ENCODE data around the gene CELF3.
A peak's percentile ranks its signal among the peaks of the same experiment; 100 is the strongest.

CELF3 gene

DNA sequence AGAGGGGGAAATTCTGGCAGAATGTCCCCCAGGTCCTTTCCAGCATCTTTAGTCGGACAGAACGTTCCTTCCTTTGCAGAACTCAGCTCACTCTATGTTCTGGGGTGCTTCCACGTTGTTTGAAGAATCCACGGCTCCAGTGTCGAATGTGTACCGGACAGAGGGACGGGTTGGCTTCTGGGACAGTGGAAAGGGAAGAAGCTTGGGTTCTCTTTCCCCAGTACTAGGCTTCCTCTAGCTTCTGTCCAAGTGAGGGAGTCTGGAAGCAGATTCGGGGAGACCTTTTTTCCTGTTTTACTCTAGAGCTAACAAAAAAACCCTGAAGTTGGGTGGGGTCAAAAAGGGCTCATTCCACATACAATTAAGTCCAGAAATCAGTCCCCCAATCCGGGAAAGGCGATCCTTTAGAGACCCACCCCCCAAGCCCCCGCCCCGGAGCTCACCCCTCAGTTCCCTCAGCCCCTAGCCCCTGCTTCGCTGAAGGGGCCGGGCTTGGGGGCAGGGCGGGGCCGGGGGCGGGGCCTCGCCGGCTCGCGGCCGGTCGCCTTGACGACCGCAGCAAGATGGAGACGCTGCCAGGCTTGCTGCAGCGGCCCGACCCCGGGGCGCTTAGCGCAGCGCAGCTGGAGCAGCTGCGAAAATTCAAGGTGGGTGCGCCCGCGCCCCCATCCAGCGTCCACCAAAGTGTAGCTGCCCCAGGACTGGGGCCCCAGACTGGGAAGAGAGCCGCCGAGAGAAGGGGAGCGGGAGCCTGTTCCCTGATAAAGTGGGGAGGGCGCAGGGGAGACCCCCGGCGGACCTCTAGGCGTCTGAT is 4.6 kb upstream of the CELF3 start, which contains the start of gene RIIAD1:
Gene RIIAD1, plus strand, starts transcription at position 549 of the 814 bp plus-strand sequence. Its CDS starts 15 bp downstream, at position 564.
- DNase-seq (ENCODE audit: extremely low spot score): peak; percentile 84
- ChIA-PET POLR2A (interaction anchor here (1.1 to 1.2 kb wide), 2 partner anchors 42 to 180 kb away, joined by 3 to 4 read pairs; partner anchors contain the start of gene MRPL9), CTCF (no interaction called here)
- no peak for TF ChIP-seq ARNT (IDR thresholded peaks at IDR 0.05)
- no peak for TF ChIP-seq LEF1 (IDR thresholded peaks at IDR 0.05; ENCODE audit: borderline replicate concordance)
- TF ChIP-seq FOXA1 (IDR thresholded peaks at IDR 0.05): no peak
- no peak for TF ChIP-seq FOXM1 (IDR thresholded peaks at IDR 0.05; ENCODE audit: borderline replicate concordance)
- TF ChIP-seq L3MBTL2 (conservative IDR thresholded peaks at IDR 0.05): no peak
- no peak for TF ChIP-seq CTBP1 (IDR thresholded peaks at IDR 0.05; ENCODE audit: borderline replicate concordance)
- no peak for TF ChIP-seq FOXK2 (IDR thresholded peaks at IDR 0.05)
- TF ChIP-seq ZNF384 (IDR thresholded peaks at IDR 0.05): no peak
- TF ChIP-seq ELF4 (IDR thresholded peaks at IDR 0.05): no peak
- no peak for TF ChIP-seq SUZ12 (IDR thresholded peaks at IDR 0.05)
- TF ChIP-seq, protein P1, sequence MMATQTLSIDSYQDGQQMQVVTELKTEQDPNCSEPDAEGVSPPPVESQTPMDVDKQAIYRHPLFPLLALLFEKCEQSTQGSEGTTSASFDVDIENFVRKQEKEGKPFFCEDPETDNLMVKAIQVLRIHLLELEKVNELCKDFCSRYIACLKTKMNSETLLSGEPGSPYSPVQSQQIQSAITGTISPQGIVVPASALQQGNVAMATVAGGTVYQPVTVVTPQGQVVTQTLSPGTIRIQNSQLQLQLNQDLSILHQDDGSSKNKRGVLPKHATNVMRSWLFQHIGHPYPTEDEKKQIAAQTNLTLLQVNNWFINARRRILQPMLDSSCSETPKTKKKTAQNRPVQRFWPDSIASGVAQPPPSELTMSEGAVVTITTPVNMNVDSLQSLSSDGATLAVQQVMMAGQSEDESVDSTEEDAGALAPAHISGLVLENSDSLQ (IDR thresholded peaks at IDR 0.05): no peak
- no peak for TF ChIP-seq NFRKB (IDR thresholded peaks at IDR 0.05)
- TF ChIP-seq HDGF (IDR thresholded peaks at IDR 0.05; ENCODE audit: borderline replicate concordance): no peak
- no peak for TF ChIP-seq BHLHE40 (IDR thresholded peaks at IDR 0.05; ENCODE audit: borderline replicate concordance)
- no peak for TF ChIP-seq TARDBP (IDR thresholded peaks at IDR 0.05)
- TF ChIP-seq SP1 (IDR thresholded peaks at IDR 0.05): no peak

DNA sequence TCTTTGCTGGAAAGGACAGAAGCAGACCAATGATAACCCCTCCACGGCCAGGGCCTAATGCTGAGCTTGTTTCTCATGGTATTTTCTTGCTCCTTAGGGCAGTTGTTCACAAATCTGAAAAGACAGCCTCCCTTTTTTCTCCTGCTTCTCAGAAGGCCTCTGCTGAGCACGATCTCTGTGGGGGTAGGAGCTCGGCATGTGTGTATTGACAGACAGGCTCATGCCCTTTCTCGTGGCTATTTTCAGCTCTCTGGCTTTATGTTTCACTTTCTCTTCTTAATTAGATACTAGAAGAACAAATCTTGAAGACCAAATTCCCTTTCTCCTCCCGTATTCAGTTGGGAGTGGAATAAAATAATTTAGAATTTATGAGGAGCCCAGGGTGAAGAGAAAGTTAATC is 4.0 kb upstream of the CELF3 start:
- ChIA-PET CTCF (no interaction called here), POLR2A (interaction anchor here (1.1 to 1.2 kb wide), 2 partner anchors 42 to 179 kb away, joined by 3 to 4 read pairs; partner anchors contain the start of gene MRPL9)
- TF ChIP-seq NFRKB (IDR thresholded peaks at IDR 0.05): no peak
- TF ChIP-seq L3MBTL2 (conservative IDR thresholded peaks at IDR 0.05): no peak
- TF ChIP-seq SUZ12 (IDR thresholded peaks at IDR 0.05): no peak
- no peak for TF ChIP-seq CTBP1 (IDR thresholded peaks at IDR 0.05; ENCODE audit: borderline replicate concordance)
- no peak for TF ChIP-seq ELF4 (IDR thresholded peaks at IDR 0.05)
- TF ChIP-seq SP1 (IDR thresholded peaks at IDR 0.05): no peak
- TF ChIP-seq FOXA1 (IDR thresholded peaks at IDR 0.05): no peak
- no peak for TF ChIP-seq BHLHE40 (IDR thresholded peaks at IDR 0.05; ENCODE audit: borderline replicate concordance)
- no peak for TF ChIP-seq LEF1 (IDR thresholded peaks at IDR 0.05; ENCODE audit: borderline replicate concordance)
- TF ChIP-seq TARDBP (IDR thresholded peaks at IDR 0.05): no peak
- no peak for TF ChIP-seq ZNF384 (IDR thresholded peaks at IDR 0.05)
- no peak for TF ChIP-seq FOXK2 (IDR thresholded peaks at IDR 0.05)
- TF ChIP-seq, protein P1 (IDR thresholded peaks at IDR 0.05): no peak
- no peak for TF ChIP-seq FOXM1 (IDR thresholded peaks at IDR 0.05; ENCODE audit: borderline replicate concordance)
- TF ChIP-seq ARNT (IDR thresholded peaks at IDR 0.05): no peak
- no peak for TF ChIP-seq HDGF (IDR thresholded peaks at IDR 0.05; ENCODE audit: borderline replicate concordance)
- DNase-seq (ENCODE audit: extremely low spot score): no peak

DNA sequence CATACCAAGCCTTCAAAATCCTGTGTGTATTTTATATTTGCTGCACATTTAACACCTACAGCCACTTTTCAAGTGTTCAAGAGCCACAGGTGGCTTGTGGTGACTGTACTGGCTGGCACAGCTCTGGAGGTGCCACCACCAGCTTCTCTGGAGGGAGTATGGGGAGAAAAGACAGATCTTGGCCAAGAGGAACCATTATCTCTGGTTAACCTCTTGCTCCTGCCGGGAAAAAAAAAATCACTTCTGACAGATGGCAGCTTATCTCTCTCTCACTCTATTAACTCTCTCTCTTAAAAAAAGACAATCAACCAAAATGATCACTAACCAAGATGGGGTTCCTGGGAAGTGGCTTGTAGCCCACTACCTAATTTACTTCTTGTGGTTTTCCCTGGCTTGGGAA is 3.5 kb upstream of the CELF3 start:
- no peak for DNase-seq (ENCODE audit: extremely low spot score)

DNA sequence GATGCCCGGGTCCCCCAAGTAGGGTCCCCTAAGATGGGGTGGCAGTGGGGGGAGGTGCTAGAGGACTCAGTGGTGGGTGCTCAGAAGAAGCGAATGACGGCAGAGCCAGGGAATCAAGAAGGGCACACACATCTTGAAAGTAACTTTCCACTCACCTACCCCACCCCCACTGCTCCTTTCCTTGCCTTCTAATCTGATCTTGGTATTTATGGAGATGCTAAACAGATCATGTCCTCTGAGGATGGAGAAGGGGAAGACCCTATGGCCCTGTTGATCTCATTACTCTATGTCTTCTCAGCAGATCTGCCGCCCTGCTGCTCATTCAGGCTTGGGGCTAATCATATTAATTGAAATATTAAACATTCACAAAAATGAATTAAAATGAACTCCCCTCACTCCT is 2.1 kb upstream of the CELF3 start:
- ChIA-PET CTCF (no interaction called here), POLR2A (no interaction called here)
- DNase-seq (ENCODE audit: extremely low spot score): no peak
- TF ChIP-seq BHLHE40 (IDR thresholded peaks at IDR 0.05; ENCODE audit: borderline replicate concordance): no peak
- TF ChIP-seq ZNF384 (IDR thresholded peaks at IDR 0.05): no peak
- TF ChIP-seq ELF4 (IDR thresholded peaks at IDR 0.05): no peak
- no peak for TF ChIP-seq CTBP1 (IDR thresholded peaks at IDR 0.05; ENCODE audit: borderline replicate concordance)
- no peak for TF ChIP-seq FOXK2 (IDR thresholded peaks at IDR 0.05)
- TF ChIP-seq TARDBP (IDR thresholded peaks at IDR 0.05): no peak
- no peak for TF ChIP-seq L3MBTL2 (conservative IDR thresholded peaks at IDR 0.05)
- TF ChIP-seq ARNT (IDR thresholded peaks at IDR 0.05): no peak
- no peak for TF ChIP-seq FOXM1 (IDR thresholded peaks at IDR 0.05; ENCODE audit: borderline replicate concordance)
- no peak for TF ChIP-seq NFRKB (IDR thresholded peaks at IDR 0.05)
- no peak for TF ChIP-seq LEF1 (IDR thresholded peaks at IDR 0.05; ENCODE audit: borderline replicate concordance)
- TF ChIP-seq FOXA1 (IDR thresholded peaks at IDR 0.05): no peak
- TF ChIP-seq HDGF (IDR thresholded peaks at IDR 0.05; ENCODE audit: borderline replicate concordance): no peak

More for the DNA sequence above, 3.5 kb upstream of the CELF3 start:
- POLR2A ChIA-PET: interaction anchor here (1.1 kb wide), 1 partner anchor 43 kb away, joined by 4 read pairs; the partner anchor contains the start of gene MRPL9
- CTCF ChIA-PET: no interaction called here
- TF ChIP-seq L3MBTL2 (conservative IDR thresholded peaks at IDR 0.05) (no peak), BHLHE40 (IDR thresholded peaks at IDR 0.05; ENCODE audit: borderline replicate concordance) (no peak)

DNA sequence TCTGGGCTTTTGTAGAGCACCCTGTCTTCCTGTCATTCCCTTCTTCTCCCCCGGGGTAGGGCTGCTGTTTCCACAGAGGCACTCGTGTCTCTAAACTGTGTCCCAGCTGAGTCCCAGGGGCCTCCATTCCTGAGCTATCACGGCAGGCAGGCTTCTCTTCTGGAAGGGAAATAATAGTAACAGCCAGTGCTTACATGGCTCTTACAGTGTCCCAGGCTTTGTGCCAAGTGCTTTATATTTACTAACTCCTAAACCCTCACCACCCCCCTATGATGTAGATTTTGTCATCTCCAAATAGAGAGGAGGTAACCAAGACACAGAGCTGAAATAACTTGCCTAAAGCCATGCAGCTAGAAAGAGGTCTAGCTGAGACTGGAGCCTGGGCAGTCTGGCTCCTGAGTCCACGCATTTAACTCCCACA is 1.4 kb upstream of the CELF3 start:
- CTCF ChIA-PET: interaction anchor here (1.1 kb wide), 1 partner anchor 118 kb away, joined by 8 read pairs; no protein-coding TSS in a partner anchor
- POLR2A ChIA-PET: no interaction called here
- DNase-seq (ENCODE audit: extremely low spot score): no peak
- no peak for TF ChIP-seq ZNF384 (IDR thresholded peaks at IDR 0.05)
- TF ChIP-seq CTBP1 (IDR thresholded peaks at IDR 0.05; ENCODE audit: borderline replicate concordance): no peak
- TF ChIP-seq ARNT (IDR thresholded peaks at IDR 0.05): no peak
- TF ChIP-seq, protein P1 (IDR thresholded peaks at IDR 0.05): no peak
- no peak for TF ChIP-seq NFRKB (IDR thresholded peaks at IDR 0.05)
- TF ChIP-seq FOXK2 (IDR thresholded peaks at IDR 0.05): no peak
- no peak for TF ChIP-seq HDGF (IDR thresholded peaks at IDR 0.05; ENCODE audit: borderline replicate concordance)
- TF ChIP-seq L3MBTL2 (conservative IDR thresholded peaks at IDR 0.05): no peak
- TF ChIP-seq SP1 (IDR thresholded peaks at IDR 0.05): no peak
- TF ChIP-seq BHLHE40 (IDR thresholded peaks at IDR 0.05; ENCODE audit: borderline replicate concordance): no peak
- TF ChIP-seq SUZ12 (IDR thresholded peaks at IDR 0.05): no peak
- TF ChIP-seq TARDBP (IDR thresholded peaks at IDR 0.05): no peak
